Left renal cortex interstitium (tissue), 4 donors: ENCODE results near the gene ADCY4. TPM values are rescaled to one million over a fixed set of nuclear protein-coding genes. Genes with fewer than 3 reads are reported as not detected.

Experiments used
- DNase-seq, 4 donors: peaks; one replicate each; pipeline ENCODE4 v3.0.0-alpha.2; 2013; ENCODE audit warnings: low read depth in 4 of 4, low spot score in 2 of 4, missing footprints in 1 of 4
- polyA plus RNA-seq, 4 donors: library from polyadenylated mRNA; unstranded; fragments of 120-200 nt; gene quantifications; one replicate each; pipeline ENCODE4 v1.2.1, GENCODE V29; 2013; ENCODE audit not compliant: insufficient read length in 4 of 4

The ADCY4 gene
- polyA plus RNA-seq, 4 donors: 15.8 to 26.6 (median 21.4) TPM

DNA sequence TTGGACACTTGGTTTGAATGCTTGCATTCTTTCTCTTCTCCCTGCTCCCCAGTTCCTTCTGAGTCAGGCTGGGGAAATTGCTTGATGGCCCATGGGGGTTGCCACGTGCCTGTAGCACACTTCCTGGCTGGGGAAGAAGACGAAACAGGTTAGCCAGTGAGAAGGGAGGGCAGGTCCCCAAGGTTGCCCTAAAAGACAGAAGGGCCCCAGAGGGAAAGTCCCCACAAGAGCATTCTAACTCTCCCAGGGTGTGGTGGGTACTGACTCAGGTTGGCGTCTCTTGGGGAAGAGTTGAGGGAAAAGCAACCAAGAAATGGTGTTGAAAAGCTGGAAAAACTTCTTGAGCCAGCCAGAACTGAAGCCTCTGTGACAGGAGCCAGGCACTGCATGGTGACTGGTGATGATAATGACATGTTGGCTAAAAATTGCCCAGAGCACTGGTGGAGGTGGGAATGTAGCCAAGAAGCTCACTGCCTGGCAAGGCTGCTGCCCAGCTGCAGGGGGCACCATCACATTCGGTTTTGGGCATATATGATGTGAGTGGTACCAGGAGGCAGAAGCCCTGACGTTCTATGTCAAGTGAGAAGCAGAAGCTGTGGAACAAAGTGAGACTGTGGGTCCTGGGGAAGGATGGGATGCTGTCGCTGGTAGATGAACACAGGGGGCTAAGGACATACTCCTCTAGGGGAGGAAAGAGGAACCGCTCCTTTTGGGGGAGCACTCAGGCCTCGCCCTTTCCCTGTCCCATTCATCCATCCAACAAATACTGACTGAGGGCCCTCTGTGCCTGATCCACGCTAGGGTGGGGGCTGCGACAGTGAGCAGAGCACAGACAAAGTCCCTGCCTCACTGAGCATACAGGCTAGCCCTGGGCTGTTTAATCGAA, 55.3 kb downstream of the ADCY4 start:
- DNase-seq: no peak

- DNase-seq: no peak
These were observed 56.4 kb downstream of the ADCY4 start for GRCh38 chr14:24278424-24278823.

GRCh38 chr14:24277606-24278321, 57.1 kb downstream of the ADCY4 start:
- DNase-seq: no peak

GRCh38 chr14:24277071-24277470, 57.8 kb downstream of the ADCY4 start:
- no peak for DNase-seq

GRCh38 chr14:24274101-24274543, 60.7 kb downstream of the ADCY4 start:
- DNase-seq: no peak

GRCh38 chr14:24273422-24273998, 61.4 kb downstream of the ADCY4 start:
- DNase-seq: no peak

GRCh38 chr14:24272467-24272866, 62.4 kb downstream of the ADCY4 start:
- DNase-seq: no peak

DNA sequence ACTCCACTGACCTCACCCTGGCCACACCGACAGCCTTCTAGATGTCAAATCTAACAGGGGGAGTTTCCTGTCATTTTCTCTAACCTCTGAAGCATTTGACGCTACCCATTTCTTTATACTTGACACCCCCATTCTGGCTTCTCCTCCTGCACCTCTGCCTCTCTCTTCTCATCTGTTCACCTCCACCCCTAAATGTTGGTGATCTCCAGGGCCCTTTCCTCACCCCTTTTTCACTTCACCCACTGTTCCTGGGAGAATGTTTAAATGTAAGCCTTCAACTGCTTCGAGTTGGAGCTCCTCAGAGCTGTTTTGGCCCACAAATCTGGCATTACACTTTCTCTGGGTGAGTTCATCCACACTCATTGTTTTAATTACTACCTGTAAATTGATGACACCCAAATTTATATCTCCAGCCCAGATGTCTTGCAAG, 63.0 kb downstream of the ADCY4 start:
- no peak for DNase-seq

GRCh38 chr14:24271134-24271833, 63.6 kb downstream of the ADCY4 start, which contains the start of gene RABGGTA:
RABGGTA (minus strand) TSS chr14:24271597; CDS start chr14:24271115, 482 bp downstream.
- DNase-seq: peak; percentile 63 to 83 (median 77)

GRCh38 chr14:24270537-24271133, 64.2 kb downstream of the ADCY4 start:
- DNase-seq: no peak

DNA sequence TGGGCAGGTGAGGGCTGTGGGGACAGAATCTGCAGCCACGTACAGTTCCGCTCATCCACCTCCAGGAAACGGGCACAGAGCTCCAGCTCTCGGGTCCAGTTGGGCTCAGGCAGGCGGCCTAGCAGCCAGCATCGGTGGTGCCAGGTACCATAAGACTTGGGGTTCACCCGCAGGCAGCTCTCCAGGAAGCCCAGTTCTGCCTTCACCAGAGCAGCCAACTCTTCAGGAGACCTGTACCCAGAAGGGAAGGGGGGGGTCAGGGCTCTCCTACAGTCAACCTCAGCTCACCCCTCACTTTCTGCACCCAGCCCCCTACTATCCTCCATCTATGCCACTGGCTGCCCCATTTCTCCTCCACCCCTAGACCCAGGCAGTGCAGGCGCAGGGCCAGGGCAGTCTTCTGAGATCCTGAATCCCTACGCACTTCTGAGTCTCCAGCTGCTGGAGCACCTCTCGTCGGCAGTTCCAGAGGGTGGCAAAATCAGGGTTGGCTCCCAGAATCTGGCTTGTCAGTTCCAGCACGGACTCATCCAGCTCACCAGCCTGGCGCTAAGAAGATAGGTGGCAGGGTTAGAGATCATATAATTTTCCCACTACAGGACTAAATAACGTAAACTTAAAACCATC, 64.8 kb downstream of the ADCY4 start:
- no peak for DNase-seq

GRCh38 chr14:24269368-24269767, 65.5 kb downstream of the ADCY4 start:
- no peak for DNase-seq

Other genes starting within 250 kb of the ADCY4 start
- gene PCK2, start 240.8 kb downstream of the ADCY4 start, polyA plus RNA-seq: 10 to 100 TPM; 28.6 to 35.6 (median 30.8) TPM
- 10 to 100 TPM; 77.2 to 88.6 (median 83.0) TPM for gene DCAF11, start 220.3 kb downstream of the ADCY4 start, polyA plus RNA-seq
- 1 to 10 TPM; 2.2 to 5.2 (median 3.0) TPM for gene NRL, start 220.1 kb downstream of the ADCY4 start, polyA plus RNA-seq
- 1 to 10 TPM in 3 of 4 donors, under 1 TPM in 1; 0.48 to 2.2 (median 1.3) TPM for gene FITM1, start 204.4 kb downstream of the ADCY4 start, polyA plus RNA-seq
- gene PSME1, start 198.9 kb downstream of the ADCY4 start, polyA plus RNA-seq: 100 to 1,000 TPM; 185 to 235 (median 203) TPM
- gene EMC9, start 193.5 kb downstream of the ADCY4 start, polyA plus RNA-seq: 10 to 100 TPM; 12.3 to 29.3 (median 22.3) TPM
- 100 to 1,000 TPM; 150 to 177 (median 159) TPM for gene PSME2, start 188.5 kb downstream of the ADCY4 start, polyA plus RNA-seq
- gene RNF31, start 187.6 kb downstream of the ADCY4 start, polyA plus RNA-seq: 10 to 100 TPM; 43.6 to 60.2 (median 57.7) TPM
- gene IRF9, start 173.8 kb downstream of the ADCY4 start, polyA plus RNA-seq: 10 to 100 TPM; 52.3 to 68.0 (median 59.7) TPM
- 10 to 100 TPM; 46.0 to 93.7 (median 68.0) TPM for gene REC8, start 163.0 kb downstream of the ADCY4 start, polyA plus RNA-seq
- gene IPO4, start 146.3 kb downstream of the ADCY4 start, polyA plus RNA-seq: 10 to 100 TPM; 32.7 to 40.9 (median 37.0) TPM
- gene TM9SF1, start 139.6 kb downstream of the ADCY4 start, polyA plus RNA-seq: 10 to 100 TPM; 31.9 to 52.0 (median 43.9) TPM
- gene TSSK4, start 129.4 kb downstream of the ADCY4 start, polyA plus RNA-seq: 10 to 100 TPM in 2 of 4 donors, 1 to 10 TPM in 2; 3.1 to 13.9 (median 7.2) TPM
- 10 to 100 TPM; 43.3 to 76.6 (median 53.2) TPM for gene CHMP4A, start 121.6 kb downstream of the ADCY4 start, polyA plus RNA-seq
- 10 to 100 TPM; 10.2 to 18.0 (median 12.1) TPM for gene MDP1, start 119.0 kb downstream of the ADCY4 start, polyA plus RNA-seq
- gene NEDD8, start 102.7 kb downstream of the ADCY4 start, polyA plus RNA-seq: 100 to 1,000 TPM; 206 to 248 (median 222) TPM
- gene GMPR2, start 102.1 kb downstream of the ADCY4 start, polyA plus RNA-seq: 100 to 1,000 TPM; 106 to 121 (median 117) TPM
- gene TINF2, start 92.4 kb downstream of the ADCY4 start, polyA plus RNA-seq: 10 to 100 TPM; 54.2 to 64.5 (median 57.8) TPM
- 1 to 10 TPM in 3 of 4 donors, under 1 TPM in 1; 0.92 to 4.5 (median 2.5) TPM for gene TGM1, start 71.9 kb downstream of the ADCY4 start, polyA plus RNA-seq
- gene RABGGTA, start 63.5 kb downstream of the ADCY4 start, polyA plus RNA-seq: 10 to 100 TPM; 18.0 to 31.1 (median 20.8) TPM
- gene DHRS1, start 35.3 kb downstream of the ADCY4 start, polyA plus RNA-seq: 10 to 100 TPM; 41.0 to 52.5 (median 49.9) TPM
- gene NOP9, start 35.2 kb downstream of the ADCY4 start, polyA plus RNA-seq: 10 to 100 TPM; 24.1 to 29.0 (median 26.9) TPM
- gene CIDEB, start 27.1 kb downstream of the ADCY4 start, polyA plus RNA-seq: 10 to 100 TPM; 22.4 to 25.3 (median 23.9) TPM
- 1 to 10 TPM; 1.6 to 5.6 (median 2.9) TPM for gene LTB4R2, start 24.9 kb downstream of the ADCY4 start, polyA plus RNA-seq
- gene LTB4R, start 23.6 kb downstream of the ADCY4 start, polyA plus RNA-seq: 1 to 10 TPM; 2.2 to 7.3 (median 5.0) TPM
- 1 to 10 TPM; 2.6 to 4.4 (median 3.5) TPM for gene RIPK3, start 4.9 kb upstream of the ADCY4 start, polyA plus RNA-seq
- gene NFATC4, start 33.1 kb upstream of the ADCY4 start, polyA plus RNA-seq: 10 to 100 TPM; 49.8 to 95.6 (median 72.3) TPM
- 10 to 100 TPM; 47.9 to 53.0 (median 49.6) TPM for gene NYNRIN, start 63.9 kb upstream of the ADCY4 start, polyA plus RNA-seq
- gene CBLN3, start 94.6 kb upstream of the ADCY4 start, polyA plus RNA-seq: 1 to 10 TPM; 2.7 to 3.8 (median 3.2) TPM
- gene KHNYN, start 94.9 kb upstream of the ADCY4 start, polyA plus RNA-seq: 10 to 100 TPM; 39.5 to 53.7 (median 46.6) TPM
- 10 to 100 TPM; 49.6 to 92.1 (median 72.5) TPM for gene SDR39U1, start 107.7 kb upstream of the ADCY4 start, polyA plus RNA-seq
- gene CMA1, start 173.2 kb upstream of the ADCY4 start, polyA plus RNA-seq: under 1 TPM; 0.16 to 0.94 (median 0.40) TPM
- under 1 TPM; 0.27 to 0.88 (median 0.69) TPM for gene CTSG, start 241.2 kb upstream of the ADCY4 start, polyA plus RNA-seq